Keratinocyte (primary cell): ENCODE data around the gene CLDN9.

Source experiments
- CTCF ChIP-seq, 3 experiments: IDR thresholded peaks in 1 of 3; conservative IDR thresholded peaks in 1 of 3; optimal IDR thresholded peaks in 1 of 3; 2 replicates in 2 of 3; 3 replicates in 1 of 3; pipeline versions ENCODE3 to v1.5.1; 2011; ENCODE audit warnings: low read length in 3 of 3, mild to moderate bottlenecking in 3 of 3, moderate library complexity in 2 of 3, control low read depth in 1 of 3, inconsistent platforms in 1 of 3; ENCODE audit not compliant: insufficient read depth in 2 of 3; ENCODE audit errors: extremely low read depth in 1 of 3
- EZH2 ChIP-seq: IDR thresholded peaks from one replicate; pipeline ENCODE4 v1.6.1; 2012; ENCODE audit warnings: inconsistent platforms, mild to moderate bottlenecking, low read length, moderate library complexity

- TF ChIP-seq CTCF (optimal IDR thresholded peaks at IDR 0.05 in 1 of 3, IDR thresholded peaks at IDR 0.05 in 1 of 3, conservative IDR thresholded peaks at IDR 0.05 in 1 of 3; ENCODE audit: extremely low read depth in 1 of 3, insufficient read depth in 2 of 3, low read length in 3 of 3) (no peak), EZH2 (no peak)
Measured at GRCh38 chr16:2976201-2976600, 36.5 kb upstream of the CLDN9 start.
